Subcutaneous abdominal adipose tissue (tissue), 5 donors: ENCODE data around the gene LY6G5C.
A peak's percentile ranks its signal among the peaks of the same experiment; 100 is the strongest.

Experiments
- H3K27ac ChIP-seq: one replicate; pipeline ENCODE4 v1.7.0; 2013; ENCODE audit warnings: low read depth, mild to moderate bottlenecking, inconsistent platforms, low read length, moderate library complexity
- H3K27me3 ChIP-seq, 5 donors: one replicate each; pipeline ENCODE4 v1.7.0; 2013; ENCODE audit warnings: low read length in 5 of 5, inconsistent platforms in 1 of 5; ENCODE audit not compliant: control insufficient read depth in 5 of 5, insufficient read depth in 4 of 5
- H3K36me3 ChIP-seq, 5 donors: one replicate each; pipeline ENCODE4 v1.7.0; 2013; ENCODE audit warnings: low read length in 5 of 5; ENCODE audit not compliant: control insufficient read depth in 5 of 5, insufficient read depth in 5 of 5
- H3K4me1 ChIP-seq, 5 donors: one replicate each; pipeline ENCODE4 v1.7.0; 2013; ENCODE audit warnings: low read length in 5 of 5, mild to moderate bottlenecking in 3 of 5, moderate library complexity in 1 of 5; ENCODE audit not compliant: control insufficient read depth in 5 of 5, insufficient read depth in 5 of 5
- H3K4me3 ChIP-seq, 5 donors: one replicate each; pipeline ENCODE4 v1.7.0; 2013; ENCODE audit warnings: low read length in 5 of 5, low read depth in 1 of 5
- H3K9ac ChIP-seq, 5 donors: one replicate each; pipeline ENCODE4 v1.7.0; 2013; ENCODE audit warnings: low read length in 5 of 5, mild to moderate bottlenecking in 4 of 5, moderate library complexity in 3 of 5
- H3K9me3 ChIP-seq, 5 donors: one replicate each; pipeline ENCODE4 v1.7.0; 2013; ENCODE audit warnings: low read length in 5 of 5; ENCODE audit not compliant: control insufficient read depth in 5 of 5
- donor health status: healthy.
- donor health status: healthy.
- donor health status: healthy.
- donor health status: healthy.
- donor health status: healthy.

The LY6G5C gene

DNA sequence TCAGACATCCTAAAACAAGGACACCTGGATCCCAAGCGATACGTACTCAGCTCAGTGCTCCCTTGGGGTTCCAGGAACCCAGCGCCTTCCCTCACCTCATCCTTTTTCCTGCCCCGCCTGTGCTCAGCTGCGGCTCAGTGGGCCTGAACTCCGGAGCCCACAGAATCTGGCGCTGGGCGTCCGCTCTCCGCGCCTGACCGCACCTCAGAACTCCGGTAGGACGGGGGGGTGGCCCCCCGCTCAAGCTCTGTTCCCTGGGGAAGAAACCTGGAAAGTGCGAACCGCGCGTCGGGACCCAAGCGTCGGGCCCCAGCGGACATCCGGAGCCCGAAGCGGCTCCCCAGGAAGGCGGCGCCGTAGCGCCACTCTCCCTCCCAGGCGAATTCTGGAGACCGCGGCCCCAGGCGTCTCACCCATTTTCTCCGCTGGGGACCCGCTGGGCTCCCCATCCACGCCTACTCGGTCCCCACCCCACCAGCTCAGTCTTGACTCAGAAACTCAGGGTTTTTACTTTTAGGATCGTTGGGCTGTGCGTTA lies 336 bp upstream of the LY6G5C start:
- Histone ChIP-seq H3K9ac (peak overlapping the region in 4 of 5 donors; percentile 45 to 80 (median 68)), H3K4me1 (peaks cover 0 to 23% (median 20%) of the 10 kb centered on the region in 5 donors), H3K27ac (peak overlapping the region; percentile 49), H3K4me3 (peak overlapping the region; percentile 65 to 74 (median 69)), H3K9me3 (no peaks in the 10 kb centered on the region), H3K36me3 (peaks cover 0 to 14% (median 11%) of the 10 kb centered on the region in 5 donors), H3K27me3 (no peaks in the 10 kb centered on the region)

DNA sequence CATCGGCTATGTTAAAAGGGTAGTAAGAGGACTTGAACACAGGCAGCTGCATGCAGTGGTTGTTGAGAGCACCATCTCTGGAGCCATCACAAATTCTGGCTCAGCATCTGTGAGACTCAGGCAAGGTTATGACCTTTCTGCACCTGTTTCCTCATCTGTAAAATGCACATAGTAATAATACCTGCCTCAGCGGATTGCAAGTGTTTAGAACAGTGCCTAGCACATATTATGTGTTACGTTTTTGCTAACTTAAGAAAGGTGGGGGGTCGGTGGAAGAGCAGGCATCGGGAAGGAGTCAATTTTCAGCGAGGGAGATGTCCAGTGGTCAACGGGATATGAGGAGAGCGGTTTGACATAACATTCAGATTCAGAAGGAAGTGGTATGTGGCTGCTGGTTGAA lies 2.9 kb downstream of the LY6G5C start:
- Histone ChIP-seq H3K36me3 (peaks cover 0 to 15% (median 9%) of the 10 kb centered on the region in 5 donors), H3K9me3 (no peaks in the 10 kb centered on the region), H3K9ac (no peak overlapping the region), H3K27ac (no peak overlapping the region), H3K27me3 (no peaks in the 10 kb centered on the region), H3K4me1 (peaks cover 0 to 19% (median 17%) of the 10 kb centered on the region in 5 donors), H3K4me3 (no peak overlapping the region)

DNA sequence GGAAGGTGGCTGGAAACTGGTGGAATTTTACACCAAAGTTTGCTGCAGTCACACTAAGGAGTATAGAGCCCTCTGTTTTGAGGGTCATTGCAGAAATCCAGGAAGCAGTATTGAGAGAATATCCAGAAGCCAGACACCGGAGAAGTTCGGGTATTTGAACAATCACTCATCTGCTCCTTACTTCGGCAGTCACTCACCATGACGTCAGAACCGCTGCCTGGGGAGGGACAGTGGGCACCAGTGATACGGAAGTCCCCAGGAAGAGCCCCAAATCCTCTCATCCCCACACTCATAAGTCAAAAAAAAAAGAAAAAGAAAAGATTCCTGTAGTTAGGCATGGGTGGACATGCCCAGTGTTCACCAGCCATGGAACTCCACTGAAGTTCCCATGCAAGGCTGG lies 4.0 kb downstream of the LY6G5C start:
- no peak overlapping the region for H3K4me3 ChIP-seq
- no peak overlapping the region for H3K9ac ChIP-seq
- no peaks in the 10 kb centered on the region for H3K9me3 ChIP-seq
- peaks cover 0 to 19% (median 17%) of the 10 kb centered on the region in 5 donors for H3K4me1 ChIP-seq
- no peak overlapping the region for H3K27ac ChIP-seq
- H3K36me3 ChIP-seq = peaks cover 0 to 25% (median 18%) of the 10 kb centered on the region in 5 donors
- H3K27me3 ChIP-seq = no peaks in the 10 kb centered on the region

DNA sequence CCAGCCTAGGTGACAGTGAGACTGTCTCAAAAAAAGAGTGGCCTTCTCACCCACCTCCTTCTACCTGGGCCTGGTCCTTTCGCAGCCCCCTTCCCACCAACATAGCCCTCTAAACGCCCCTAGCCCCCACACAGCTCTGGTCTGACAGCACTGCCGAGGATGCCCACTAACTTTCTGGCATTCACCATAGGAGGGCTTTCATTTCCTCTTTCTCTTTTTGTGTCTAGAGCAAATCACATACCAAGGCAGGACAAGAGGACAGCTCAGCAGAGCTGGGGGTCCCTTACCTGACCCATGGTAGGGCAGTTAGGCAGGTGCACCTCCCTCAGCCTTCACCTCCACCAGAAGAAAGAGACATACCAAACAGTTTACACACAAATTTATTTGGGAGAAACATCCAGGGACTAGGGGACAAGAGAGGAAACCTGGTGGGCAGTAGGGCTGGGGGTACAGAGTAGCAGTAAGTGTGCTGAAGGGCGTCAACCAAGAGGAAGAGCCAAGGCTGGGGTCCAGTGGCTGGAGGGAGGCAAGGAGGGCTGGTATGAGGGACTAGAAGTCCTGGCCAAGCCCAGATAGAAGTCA lies 4.5 kb downstream of the LY6G5C start:
- Histone ChIP-seq H3K27me3 (no peaks in the 10 kb centered on the region), H3K27ac (no peak overlapping the region), H3K9ac (no peak overlapping the region), H3K4me1 (peaks cover 0 to 14% (median 14%) of the 10 kb centered on the region in 5 donors), H3K9me3 (no peaks in the 10 kb centered on the region), H3K36me3 (peaks cover 2 to 30% (median 23%) of the 10 kb centered on the region in 5 donors), H3K4me3 (no peak overlapping the region)

DNA sequence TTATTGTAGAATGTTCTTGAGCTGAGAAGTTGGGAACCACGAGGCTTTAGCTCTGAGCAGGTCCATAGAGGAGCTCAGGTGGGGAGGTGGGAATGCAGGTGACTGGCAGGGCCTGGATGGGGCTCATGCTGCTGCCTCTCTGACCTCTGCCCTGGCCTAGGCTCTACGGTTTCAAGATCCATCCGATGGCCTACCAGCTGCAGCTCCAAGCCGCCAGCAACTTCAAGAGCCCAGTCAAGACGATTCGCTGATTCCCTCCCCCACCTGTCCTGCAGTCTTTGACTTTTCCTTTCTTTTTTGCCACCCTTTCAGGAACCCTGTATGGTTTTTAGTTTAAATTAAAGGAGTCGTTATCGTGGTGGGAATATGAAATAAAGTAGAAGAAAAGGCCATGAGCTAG lies 11.2 kb downstream of the LY6G5C start, which contains the start of gene LY6G5B:
TSS of gene LY6G5B (plus strand) at position 301 of the 400 bp plus-strand sequence. CDS start 975 bp downstream, outside the sequence.
- H3K4me3 ChIP-seq = no peak within 1 kb of the TSS
- H3K9ac ChIP-seq = no peak within 1 kb of the TSS
- peaks cover 9 to 24% (median 12%) of the 10 kb centered on the region in 5 donors for H3K4me1 ChIP-seq
- no peaks in the 10 kb centered on the region for H3K27me3 ChIP-seq
- no peaks in the 10 kb centered on the region for H3K9me3 ChIP-seq
- H3K36me3 ChIP-seq = peaks cover 6 to 66% (median 61%) of the 10 kb centered on the region in 5 donors
- H3K27ac ChIP-seq = no peak within 1 kb of the TSS

DNA sequence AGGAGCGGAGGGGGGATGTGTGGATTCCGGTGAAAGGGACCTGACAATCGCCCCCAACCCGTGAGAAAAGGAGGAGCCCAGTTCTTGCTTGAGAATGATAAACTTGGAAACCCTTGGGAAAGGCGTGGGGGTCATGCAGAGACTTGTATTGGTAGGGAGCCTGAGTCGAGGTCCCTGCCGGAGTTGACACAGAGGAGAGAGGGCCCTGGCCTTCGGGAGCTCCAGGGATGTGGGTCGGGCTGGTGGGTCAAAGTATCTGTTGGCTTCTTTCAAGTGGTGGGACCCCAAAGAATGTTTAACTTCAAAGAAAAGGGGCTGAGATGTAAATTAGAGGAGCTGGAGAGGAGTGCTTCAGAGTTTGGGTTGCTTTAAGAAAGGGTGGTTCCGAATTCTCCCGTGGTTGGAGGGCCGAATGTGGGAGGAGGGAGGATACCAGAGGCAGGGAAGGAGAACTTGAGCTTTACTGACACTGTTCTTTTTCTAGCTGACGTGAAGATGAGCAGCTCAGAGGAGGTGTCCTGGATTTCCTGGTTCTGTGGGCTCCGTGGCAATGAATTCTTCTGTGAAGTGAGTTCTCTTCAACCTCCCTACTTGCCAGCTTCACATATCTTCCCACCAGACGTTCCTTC lies 14.4 kb downstream of the LY6G5C start:
- H3K4me3 ChIP-seq = peak overlapping the region; percentile 90 to 96 (median 92)
- H3K36me3 ChIP-seq = peaks cover 4 to 57% (median 51%) of the 10 kb centered on the region in 5 donors
- H3K27me3 ChIP-seq = no peaks in the 10 kb centered on the region
- peaks cover 9 to 47% (median 34%) of the 10 kb centered on the region in 5 donors for H3K4me1 ChIP-seq
- no peaks in the 10 kb centered on the region for H3K9me3 ChIP-seq
- peak overlapping the region; percentile 97 for H3K27ac ChIP-seq
- peak overlapping the region; percentile 88 to 97 (median 96) for H3K9ac ChIP-seq

DNA sequence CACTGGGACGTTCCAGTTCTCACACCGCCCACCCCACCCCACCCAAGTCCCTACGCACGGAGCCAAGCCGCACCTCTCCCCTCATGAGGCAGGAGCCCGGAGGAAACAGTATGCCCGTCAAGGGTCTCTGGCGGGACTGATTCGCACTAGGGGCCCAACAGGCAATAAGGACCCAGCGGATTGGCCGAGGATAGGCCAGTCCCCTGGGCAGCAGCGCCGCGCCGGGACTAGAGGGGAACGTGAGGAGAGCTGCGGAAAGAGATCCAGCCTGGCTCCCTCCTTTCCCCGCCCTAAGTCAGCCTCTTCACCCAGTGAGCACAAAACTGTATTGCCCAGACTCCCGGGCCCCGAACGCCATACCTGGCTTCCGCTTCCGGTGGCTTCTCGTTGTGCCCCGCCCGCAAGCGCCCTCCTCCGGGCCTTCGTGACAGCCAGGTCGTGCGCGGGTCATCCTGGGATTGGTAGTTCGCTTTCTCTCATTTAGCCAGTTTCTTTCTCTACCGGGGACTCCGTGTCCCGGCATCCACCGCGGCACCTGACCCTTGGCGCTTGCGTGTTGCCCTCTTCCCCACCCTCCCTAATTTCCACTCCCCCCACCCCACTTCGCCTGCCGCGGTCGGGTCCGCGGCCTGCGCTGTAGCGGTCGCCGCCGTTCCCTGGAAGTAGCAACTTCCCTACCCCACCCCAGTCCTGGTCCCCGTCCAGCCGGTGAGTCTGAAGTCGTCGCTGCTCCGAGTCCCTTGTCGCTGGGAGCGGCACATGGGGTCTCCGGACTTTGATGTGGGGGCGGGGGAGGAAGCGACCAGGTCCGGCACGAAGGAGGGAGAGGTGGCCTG lies 15.1 kb downstream of the LY6G5C start, which contains the start of gene CSNK2B:
TSS of gene CSNK2B (plus strand) at position 580 of the 836 bp plus-strand sequence. CDS start 752 bp downstream, outside the sequence.
- H3K27ac ChIP-seq = peak within 1 kb of the TSS; percentile 97
- H3K27me3 ChIP-seq = no peaks in the 10 kb centered on the region
- peaks cover 12 to 54% (median 39%) of the 10 kb centered on the region in 5 donors for H3K4me1 ChIP-seq
- H3K9me3 ChIP-seq = no peaks in the 10 kb centered on the region
- peaks cover 4 to 49% (median 43%) of the 10 kb centered on the region in 5 donors for H3K36me3 ChIP-seq
- H3K4me3 ChIP-seq = peak within 1 kb of the TSS; percentile 90 to 98 (median 92)
- peak within 1 kb of the TSS; percentile 88 to 97 (median 96) for H3K9ac ChIP-seq

DNA sequence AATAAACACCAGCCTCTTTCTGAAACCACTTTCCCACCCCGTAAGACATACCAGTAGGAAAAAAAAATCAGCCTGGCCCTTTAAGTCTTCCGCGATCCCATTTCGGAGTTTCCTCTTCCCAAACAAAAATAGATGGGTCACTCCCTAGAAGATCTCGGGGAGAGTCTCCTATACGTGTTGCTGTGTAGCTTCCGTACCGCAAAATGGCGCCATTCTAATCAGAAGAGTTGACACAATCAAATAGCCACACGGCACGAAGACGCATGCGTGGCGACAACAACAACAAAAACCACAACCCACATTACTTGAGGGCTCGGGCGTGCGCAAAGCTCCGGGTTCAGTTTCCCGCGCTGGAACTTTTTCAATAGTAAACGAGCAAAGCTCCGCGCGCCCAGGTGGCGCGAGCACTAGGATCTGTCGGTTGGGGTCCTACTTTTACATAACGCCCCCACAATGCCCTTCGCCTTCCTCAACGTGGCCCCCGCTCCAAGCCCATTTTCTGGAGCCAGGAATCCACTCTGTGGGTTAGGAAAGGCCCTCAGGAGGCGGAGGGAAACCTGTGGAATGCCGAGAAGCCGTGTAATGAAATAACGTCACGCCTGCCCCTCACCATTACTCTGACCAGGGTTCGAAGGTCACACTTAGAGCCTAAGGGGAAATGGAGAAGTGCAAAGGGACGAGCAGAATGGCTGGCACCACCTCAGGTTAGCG lies 15.9 kb downstream of the LY6G5C start, which contains the start of gene GPANK1:
TSS of gene GPANK1 (minus strand) at position 208 of the 711 bp plus-strand sequence. CDS start 519 bp downstream, outside the sequence.
- Histone ChIP-seq H3K36me3 (peaks cover 4 to 42% (median 36%) of the 10 kb centered on the region in 5 donors), H3K9me3 (no peaks in the 10 kb centered on the region), H3K4me1 (peaks cover 14 to 61% (median 43%) of the 10 kb centered on the region in 5 donors)

More for the DNA sequence above, 15.9 kb downstream of the LY6G5C start, which contains the start of gene GPANK1:
- Histone ChIP-seq H3K27ac (peak within 1 kb of the TSS; percentile 97), H3K9ac (peak within 1 kb of the TSS; percentile 88 to 97 (median 96)), H3K4me3 (peak within 1 kb of the TSS; percentile 70 to 98 (median 92)), H3K27me3 (no peaks in the 10 kb centered on the region)
